GM21526 (cell line): ENCODE measurements around the gene ALDH9A1.
"Not testable (repeated sequence)": the region's sequence is repeated elsewhere in the genome, so short reads cannot be mapped to it uniquely, and the experiment has no call there.

ENCODE experiments used
- ATAC-seq: cut with Tn5 transposase; IDR thresholded peaks from one replicate; pipeline ENCODE4 v1.9.1; 2021; ENCODE audit warnings: moderate library complexity; ENCODE audit not compliant: unreplicated experiment, low FRiP score

The ALDH9A1 gene

GRCh38 chr1:165697881-165698760 lies at the start of gene ALDH9A1:
ALDH9A1 (minus strand) TSS chr1:165698562; CDS start chr1:165698558, 4 bp downstream.
- ATAC-seq = peak; percentile 88

GRCh38 chr1:165747632-165748447 lies 49.5 kb upstream of the ALDH9A1 start:
- no peak for ATAC-seq

GRCh38 chr1:165744913-165745312 lies 46.6 kb upstream of the ALDH9A1 start:
- not testable (repeated sequence) for ATAC-seq

GRCh38 chr1:165742194-165742593 lies 43.8 kb upstream of the ALDH9A1 start:
- no peak for ATAC-seq

- peak; percentile 97 for ATAC-seq
Measured at GRCh38 chr1:165738794-165739193, 40.4 kb upstream of the ALDH9A1 start.

- ATAC-seq = no peak
Measured at GRCh38 chr1:165737196-165737595, 38.8 kb upstream of the ALDH9A1 start.

GRCh38 chr1:165734906-165735305 lies 36.5 kb upstream of the ALDH9A1 start:
- ATAC-seq = no peak

- no peak for ATAC-seq
Measured at GRCh38 chr1:165726841-165727240, 28.5 kb upstream of the ALDH9A1 start.

- ATAC-seq = no peak
Measured at GRCh38 chr1:165726169-165726568, 27.8 kb upstream of the ALDH9A1 start.

- no peak for ATAC-seq
Measured at GRCh38 chr1:165717918-165718515, 19.7 kb upstream of the ALDH9A1 start.

- not testable (repeated sequence) for ATAC-seq
Measured at GRCh38 chr1:165716265-165717051, 18.1 kb upstream of the ALDH9A1 start.

GRCh38 chr1:165712764-165713163 lies 14.4 kb upstream of the ALDH9A1 start:
- no peak for ATAC-seq

- no peak for ATAC-seq
Measured at GRCh38 chr1:165707984-165708706, 9.8 kb upstream of the ALDH9A1 start.

- no peak for ATAC-seq
Measured at GRCh38 chr1:165703648-165704047, 5.3 kb upstream of the ALDH9A1 start.

GRCh38 chr1:165701922-165702321 lies 3.6 kb upstream of the ALDH9A1 start:
- ATAC-seq = not testable (repeated sequence)

GRCh38 chr1:165699577-165699976 lies 1.2 kb upstream of the ALDH9A1 start:
- no peak for ATAC-seq

GRCh38 chr1:165698761-165699052 lies 345 bp upstream of the ALDH9A1 start:
- ATAC-seq = no peak

- ATAC-seq = no peak
Measured at GRCh38 chr1:165697491-165697880, 876 bp downstream of the ALDH9A1 start.

GRCh38 chr1:165696625-165697100 lies 1.7 kb downstream of the ALDH9A1 start:
- ATAC-seq = no peak

GRCh38 chr1:165695031-165695430 lies 3.3 kb downstream of the ALDH9A1 start:
- no peak for ATAC-seq
